ENCODE results near the gene PRDM10.
A peak's percentile ranks its signal among the peaks of the same experiment; 100 is the strongest.

Gene PRDM10

GRCh38 chr11:129865701-129866100, 136.9 kb downstream of the PRDM10 start:
- H3K4me3 ChIP-seq (ENCODE audit: low read length) = no peak overlapping the region
- DNase-seq (ENCODE audit: low read depth) = no peak
- TF ChIP-seq CTCF (conservative IDR thresholded peaks at IDR 0.05; ENCODE audit: low read depth, low read length) = no peak

- no peak for TF ChIP-seq CTCF (conservative IDR thresholded peaks at IDR 0.05; ENCODE audit: low read depth, low read length)
- no peak overlapping the region for H3K4me3 ChIP-seq (ENCODE audit: low read length)
- DNase-seq (ENCODE audit: low read depth) = no peak
Measured at GRCh38 chr11:129864811-129865210, 137.8 kb downstream of the PRDM10 start.

- no peak for TF ChIP-seq CTCF (conservative IDR thresholded peaks at IDR 0.05; ENCODE audit: low read depth, low read length)
- H3K4me3 ChIP-seq (ENCODE audit: low read length) = peak overlapping the region; percentile 38
- peak; percentile 98 for DNase-seq (ENCODE audit: low read depth)
Measured at GRCh38 chr11:129861702-129862522, 140.7 kb downstream of the PRDM10 start.

GRCh38 chr11:129856036-129856435, 146.6 kb downstream of the PRDM10 start:
- DNase-seq (ENCODE audit: low read depth) = no peak
- TF ChIP-seq CTCF (conservative IDR thresholded peaks at IDR 0.05; ENCODE audit: low read depth, low read length) = no peak
- no peak overlapping the region for H3K4me3 ChIP-seq (ENCODE audit: low read length)

- no peak for TF ChIP-seq CTCF (conservative IDR thresholded peaks at IDR 0.05; ENCODE audit: low read depth, low read length)
- DNase-seq (ENCODE audit: low read depth) = no peak
- H3K4me3 ChIP-seq (ENCODE audit: low read length) = no peak overlapping the region
Measured at GRCh38 chr11:129855086-129855485, 147.5 kb downstream of the PRDM10 start.

GRCh38 chr11:129854232-129854805, 148.3 kb downstream of the PRDM10 start:
- H3K4me3 ChIP-seq (ENCODE audit: low read length) = no peak overlapping the region
- no peak for TF ChIP-seq CTCF (conservative IDR thresholded peaks at IDR 0.05; ENCODE audit: low read depth, low read length)
- DNase-seq (ENCODE audit: low read depth) = no peak

Data from retinal pigment epithelial cell (primary cell).